DMS53 (cell line): Measurements from ENCODE around the gene GRAMD1B.
"Not testable (repeated sequence)": the region's sequence is repeated elsewhere in the genome, so short reads cannot be mapped to it uniquely, and the experiment has no call there.

Experiments used
- DNase-seq: peaks from one replicate; lab custom pipeline; 2025; lab: John Stamatoyannopoulos, UW

GRAMD1B gene

GRCh38 chr11:123567466-123567865 is 137.4 kb downstream of the GRAMD1B start:
- DNase-seq, result peak; percentile 84

GRCh38 chr11:123568367-123568870 is 138.3 kb downstream of the GRAMD1B start:
- DNase-seq, result no peak

- no peak for DNase-seq
These were observed 139.3 kb downstream of the GRAMD1B start for GRCh38 chr11:123569393-123569792.

DNA sequence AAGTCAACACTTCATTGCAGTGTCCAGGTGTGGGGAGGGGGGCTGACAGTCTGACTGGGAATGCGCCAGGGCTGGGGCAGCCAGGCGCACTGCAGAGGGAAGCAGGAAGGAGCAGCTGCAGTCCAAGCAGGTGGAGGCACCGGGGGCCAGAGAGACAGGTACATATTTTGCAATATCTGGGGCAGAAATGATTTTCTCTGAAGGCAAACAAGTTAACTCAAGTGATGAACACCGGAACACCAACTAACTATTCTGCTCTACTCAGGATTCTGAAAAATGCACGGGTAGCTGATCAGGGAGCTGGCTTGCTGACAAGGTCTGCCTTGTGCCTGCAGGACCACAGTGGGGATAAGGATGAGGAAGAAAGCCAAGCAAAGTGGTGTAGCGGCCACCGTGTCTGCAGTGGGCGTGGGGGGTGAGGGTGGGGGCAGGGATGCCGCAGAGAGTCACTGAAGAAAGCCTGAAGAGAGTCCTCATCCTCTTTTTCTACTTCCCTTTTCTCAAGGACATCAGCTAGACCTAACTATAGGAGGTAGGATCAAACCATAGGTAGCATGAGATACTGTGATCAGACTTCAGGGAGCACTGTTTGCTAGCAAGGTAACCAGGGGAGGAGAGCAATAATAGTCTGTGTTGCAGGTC is 141.0 kb downstream of the GRAMD1B start:
- DNase-seq, result peak; percentile 22

GRCh38 chr11:123572791-123573190 is 142.7 kb downstream of the GRAMD1B start:
- DNase-seq, result not testable (repeated sequence)

DNA sequence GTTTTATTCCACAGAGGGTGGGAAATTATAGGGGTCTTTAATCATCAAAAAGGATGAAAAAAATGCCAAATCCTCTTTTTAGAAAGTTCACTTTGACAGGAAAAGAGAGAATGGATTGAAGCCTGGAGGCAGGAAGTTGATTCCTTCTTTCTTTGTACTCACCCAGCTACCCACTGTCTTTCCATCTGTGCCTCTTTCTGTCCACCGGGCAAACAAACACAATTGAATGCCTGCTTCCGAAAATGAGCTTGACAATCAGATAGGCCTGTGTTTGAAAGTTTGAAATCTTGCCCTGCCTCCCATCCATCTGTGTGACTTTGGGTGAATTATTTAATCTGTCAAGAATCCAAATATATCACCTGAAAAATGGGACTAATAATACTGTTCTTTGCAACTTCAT is 143.2 kb downstream of the GRAMD1B start:
- no peak for DNase-seq

GRCh38 chr11:123575441-123575840 is 145.4 kb downstream of the GRAMD1B start:
- no peak for DNase-seq

DNA sequence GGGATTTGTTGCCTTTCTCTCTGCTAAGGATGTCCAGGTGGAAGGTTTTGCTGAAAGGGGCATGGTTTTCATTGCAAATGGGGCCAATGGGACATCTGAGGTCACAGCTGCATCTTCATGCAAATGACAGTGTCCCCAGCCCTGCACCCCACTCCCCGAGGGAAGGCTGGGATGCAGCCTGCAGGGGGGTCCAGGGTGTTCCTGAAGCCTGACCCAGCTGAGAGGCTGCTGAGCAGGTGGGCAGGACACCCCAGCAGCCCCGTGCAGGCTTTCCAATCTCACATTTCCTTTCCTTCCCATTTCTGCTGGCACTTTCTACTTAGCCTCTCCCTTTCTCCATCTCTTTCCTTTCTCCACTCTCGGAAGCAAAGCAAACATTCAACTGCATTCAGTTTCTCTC is 146.0 kb downstream of the GRAMD1B start:
- no peak for DNase-seq

DNA sequence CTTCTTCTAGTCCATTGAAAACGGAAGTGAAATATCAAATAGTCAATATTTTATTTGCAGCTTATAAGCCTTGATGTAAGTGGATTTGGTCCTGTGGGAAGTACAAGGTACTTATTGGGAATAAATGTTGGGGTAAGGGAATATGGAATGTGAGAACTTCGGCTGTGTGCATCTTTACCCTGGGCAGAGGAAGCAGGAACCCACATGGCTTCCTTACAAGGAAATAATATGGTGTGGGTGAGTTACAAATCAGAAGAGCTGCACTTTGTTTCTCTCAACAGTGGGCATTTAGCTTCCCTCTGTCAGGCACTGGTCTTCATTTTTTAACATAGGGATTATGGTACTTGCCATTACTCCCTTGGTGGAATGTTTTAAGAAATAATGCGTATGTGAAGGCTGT is 146.4 kb downstream of the GRAMD1B start:
- peak; percentile 32 for DNase-seq

DNA sequence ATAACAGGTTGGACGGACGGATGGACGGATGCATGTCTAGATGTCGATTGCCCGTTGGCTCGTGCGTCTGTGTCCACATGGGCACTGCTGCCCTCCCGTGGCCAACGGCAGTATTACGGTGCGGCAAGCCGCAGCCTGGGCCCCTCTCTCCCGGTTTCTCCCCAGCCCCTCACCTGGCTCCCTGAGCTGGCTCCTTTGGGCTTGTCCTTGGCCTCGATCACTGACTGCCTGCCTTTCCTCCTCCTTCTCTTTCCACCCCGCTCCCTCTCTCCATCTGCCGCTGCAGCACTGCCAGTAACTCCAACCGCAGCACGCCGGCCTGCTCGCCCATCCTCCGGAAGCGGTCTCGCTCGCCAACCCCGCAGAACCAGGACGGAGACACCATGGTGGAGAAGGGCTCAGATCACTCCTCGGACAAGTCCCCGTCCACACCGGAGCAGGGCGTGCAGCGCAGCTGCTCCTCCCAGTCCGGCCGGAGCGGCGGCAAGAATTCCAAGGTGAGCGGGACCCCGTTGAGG is 147.1 kb downstream of the GRAMD1B start:
- peak; percentile 84 for DNase-seq

- DNase-seq, result no peak
These were observed 148.9 kb downstream of the GRAMD1B start for GRCh38 chr11:123578778-123579481.

DNA sequence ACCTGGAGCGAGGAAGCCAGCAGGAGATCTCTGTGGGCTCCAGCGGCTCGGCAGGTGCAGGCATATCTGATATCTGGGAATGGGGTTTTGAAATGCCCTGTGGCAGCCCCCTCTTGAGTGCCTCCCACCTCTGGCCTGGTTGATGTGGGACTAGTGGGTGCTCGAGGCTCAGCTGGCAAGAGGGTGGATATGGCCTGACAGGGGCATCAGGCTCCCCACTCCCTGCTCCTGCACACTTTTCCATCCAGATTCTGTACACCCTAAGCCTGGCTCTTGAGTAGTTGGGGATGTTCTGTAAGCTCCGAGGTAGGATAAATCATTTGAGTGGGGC is 149.4 kb downstream of the GRAMD1B start:
- no peak for DNase-seq

- DNase-seq, result no peak
These were observed 150.1 kb downstream of the GRAMD1B start for GRCh38 chr11:123580137-123580536.

DNA sequence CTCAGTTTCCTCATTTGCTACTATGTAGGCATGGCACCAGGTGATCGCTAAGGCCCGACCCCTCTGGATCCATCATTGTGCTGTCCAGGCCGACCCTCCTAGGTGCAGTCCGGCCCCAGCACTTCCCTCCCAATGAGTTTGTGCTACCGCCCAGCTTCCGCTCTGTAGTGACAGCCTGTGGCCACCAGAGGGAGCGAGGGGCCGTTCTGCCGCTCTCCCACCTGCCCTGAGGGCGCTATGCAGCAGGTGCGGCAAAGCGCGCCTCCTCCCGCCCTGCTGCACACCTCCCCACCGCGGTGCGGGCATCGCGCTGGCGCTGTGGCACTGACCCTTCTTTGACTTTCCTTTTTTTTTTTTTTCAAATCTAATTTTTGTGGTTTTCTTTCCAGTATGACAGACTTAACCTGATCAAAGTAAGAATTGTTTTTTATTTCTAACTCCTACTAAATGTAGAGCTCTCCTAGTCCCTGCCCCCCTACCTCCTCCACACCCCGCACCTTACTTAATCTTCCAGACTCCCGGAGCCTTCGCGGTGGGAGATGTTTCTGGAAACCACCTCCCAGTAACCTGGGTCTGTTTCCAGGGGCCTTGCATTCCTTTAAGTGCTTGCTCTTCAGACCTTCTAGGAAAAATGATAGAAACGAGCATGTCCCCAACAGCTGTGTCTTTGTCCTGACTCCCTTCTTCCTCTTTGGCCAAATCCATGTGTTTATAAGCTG is 150.6 kb downstream of the GRAMD1B start:
- peak; percentile 91 for DNase-seq

DNA sequence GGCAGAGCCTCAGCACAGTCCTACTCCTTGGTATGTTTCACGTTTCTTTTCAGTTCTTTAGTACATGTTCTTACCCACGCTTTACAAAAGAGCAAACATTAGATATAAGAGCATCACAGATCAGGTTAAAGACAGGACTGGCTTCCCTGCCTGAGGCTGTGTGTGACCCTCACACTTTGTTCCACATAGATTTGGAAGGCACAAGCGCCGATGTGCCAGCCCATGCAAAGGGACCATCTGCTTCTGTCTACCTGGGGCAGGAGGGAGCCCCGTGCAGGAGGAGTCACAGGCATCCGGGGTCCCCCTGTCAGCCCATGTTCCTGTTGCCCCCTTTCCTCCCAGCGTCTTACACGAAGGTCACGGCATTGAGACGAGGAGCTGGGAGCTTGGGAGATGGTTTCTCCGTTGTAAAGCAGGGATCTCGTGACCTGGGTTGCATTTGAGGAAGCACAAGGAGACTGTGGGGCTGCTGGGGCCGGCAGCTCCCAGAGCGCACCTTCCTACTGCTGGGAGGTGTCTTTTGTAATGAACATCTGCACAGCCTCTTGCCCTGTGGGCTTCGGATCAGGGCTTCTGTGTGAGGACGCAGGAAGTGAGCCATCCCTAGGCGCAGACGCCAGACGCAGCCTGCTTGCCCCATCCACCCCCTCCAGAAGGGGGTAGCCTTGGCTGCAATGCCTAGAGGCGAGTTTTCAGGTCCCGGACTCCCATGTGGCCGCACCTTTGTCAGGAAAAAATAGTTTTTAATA is 151.8 kb downstream of the GRAMD1B start:
- DNase-seq, result no peak

- DNase-seq, result no peak
These were observed 153.0 kb downstream of the GRAMD1B start for GRCh38 chr11:123582992-123583504.

DNA sequence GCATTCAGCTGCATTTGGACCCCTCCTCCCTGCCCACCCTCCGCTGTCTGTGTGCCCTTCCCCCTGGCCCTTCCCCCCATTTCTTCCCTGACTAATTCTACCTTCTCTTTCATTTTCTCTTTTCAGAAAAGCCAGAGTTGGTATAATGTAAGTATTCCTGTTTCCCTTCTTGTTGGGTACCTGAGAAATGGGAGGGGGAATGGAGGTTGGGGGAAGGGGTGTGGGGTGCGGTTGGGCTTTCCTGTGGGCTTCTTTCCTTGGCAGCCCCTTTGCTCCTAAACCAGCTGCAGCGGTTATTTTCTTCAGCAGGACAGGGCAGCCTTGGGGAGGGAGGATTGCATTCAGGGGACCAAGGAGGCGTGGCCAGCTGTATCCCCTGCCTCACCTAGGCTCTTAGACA is 154.1 kb downstream of the GRAMD1B start:
- no peak for DNase-seq

- no peak for DNase-seq
These were observed 154.7 kb downstream of the GRAMD1B start for GRCh38 chr11:123584737-123585136.

DNA sequence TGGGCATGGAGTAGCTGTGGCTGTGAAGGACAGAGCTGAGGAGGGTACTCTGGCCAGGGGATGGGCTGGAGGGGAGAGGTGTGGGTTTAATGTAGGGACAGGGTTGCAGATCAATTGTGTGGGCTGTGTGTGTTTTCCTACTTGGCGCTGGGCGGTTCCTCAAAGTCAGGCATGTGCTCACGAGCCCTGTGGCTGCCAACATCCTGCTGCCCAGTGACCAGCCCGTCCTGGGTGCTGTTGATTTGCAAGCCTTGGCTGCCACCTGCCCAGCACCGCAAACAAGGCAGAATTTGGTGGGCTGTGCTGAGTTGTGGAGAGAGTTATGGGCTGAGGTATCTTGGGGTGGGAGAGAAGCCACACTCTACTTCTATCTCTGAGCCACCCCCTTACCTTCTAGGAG is 155.1 kb downstream of the GRAMD1B start:
- DNase-seq, result no peak

DNA sequence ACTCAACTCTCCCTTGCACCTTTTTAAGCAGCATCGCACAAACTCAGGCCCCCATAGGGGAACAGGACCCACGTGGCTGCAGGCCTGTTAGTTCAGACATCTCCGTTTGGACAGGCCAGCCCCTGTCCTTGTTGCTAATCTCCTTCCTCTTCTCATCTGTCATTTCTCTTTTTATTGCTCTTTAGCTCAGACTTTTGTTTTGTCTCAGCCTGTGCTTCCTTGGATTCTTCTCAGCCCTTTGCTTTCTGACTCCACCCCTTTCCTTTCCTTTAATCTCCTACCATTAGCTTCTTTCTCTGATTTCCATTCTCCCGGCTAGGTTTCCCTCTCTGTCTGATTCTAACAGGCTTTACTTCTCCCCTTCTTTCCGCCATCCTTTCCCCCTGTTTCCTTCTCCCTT is 155.6 kb downstream of the GRAMD1B start:
- no peak for DNase-seq

DNA sequence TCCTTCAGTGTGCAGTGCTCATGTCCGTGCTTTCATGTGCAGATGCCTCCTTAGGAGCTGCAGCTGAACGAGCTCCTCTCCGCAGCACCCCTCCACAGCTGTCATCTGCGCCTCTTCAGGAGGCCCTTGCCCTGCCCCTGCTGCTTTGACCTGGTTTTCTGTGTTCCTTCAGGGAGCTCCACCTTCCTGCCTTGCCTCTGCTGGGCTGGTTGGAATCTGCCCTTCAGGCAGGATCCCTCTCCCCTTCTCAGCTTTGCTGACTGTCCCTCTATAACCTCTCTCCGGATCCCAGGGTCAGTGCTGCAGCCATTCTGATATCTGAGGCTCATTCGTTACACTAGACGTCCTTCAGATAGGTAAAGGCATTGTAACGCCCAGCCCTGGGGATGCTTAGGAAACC is 156.5 kb downstream of the GRAMD1B start:
- no peak for DNase-seq

GRCh38 chr11:123587044-123587443 is 157.0 kb downstream of the GRAMD1B start:
- DNase-seq, result peak; percentile 83
